Stomach (tissue), 4 donors: Measurements from ENCODE around the gene CYB5R4.

Source experiments
- CTCF ChIP-seq, 7 experiments: fragments of 450-650 bp in 4 of 7; fragments of 200-600 bp in 3 of 7; sonication (generic) in 3 of 7; IDR thresholded peaks; one replicate each; pipeline ENCODE4 v1.5.1; 2016 to 2019; ENCODE audit warnings: antibody characterized with exemption in 7 of 7, control low read depth in 2 of 7, mild to moderate bottlenecking in 1 of 7
- EP300 ChIP-seq: sonication (generic); formaldehyde crosslinking; IDR thresholded peaks from one replicate; pipeline ENCODE4 v1.6.1; 2017; ENCODE audit warnings: antibody characterized with exemption
- POLR2A ChIP-seq, 4 donors: fragments of 450-650 bp; IDR thresholded peaks; one replicate each; pipeline ENCODE4 v1.6.1; 2016; ENCODE audit warnings: antibody characterized with exemption in 4 of 4, control low read depth in 2 of 4, mild to moderate bottlenecking in 1 of 4, moderate library complexity in 1 of 4
- POLR2AphosphoS5 ChIP-seq, 3 donors: sonication (generic); formaldehyde crosslinking; IDR thresholded peaks; one replicate each; pipeline ENCODE4 v1.6.1; 2016; ENCODE audit warnings: antibody characterized with exemption in 3 of 3

GRCh38 chr6:83966539-83966938 is 107.0 kb downstream of the CYB5R4 start:
- no peak for TF ChIP-seq POLR2A (IDR thresholded peaks at IDR 0.05)
- TF ChIP-seq CTCF (IDR thresholded peaks at IDR 0.05), result no peak
- no peak for TF ChIP-seq EP300
- TF ChIP-seq POLR2AphosphoS5 (IDR thresholded peaks at IDR 0.05), result no peak
